NCI-H2196 (cell line): ENCODE results near the gene ZFP91.
"Not testable (repeated sequence)": the region's sequence is repeated elsewhere in the genome, so short reads cannot be mapped to it uniquely, and the experiment has no call there.

Experiments used
- DNase-seq: peaks from one replicate; lab custom pipeline; 2025; ENCODE audit not compliant: unreplicated experiment; lab: John Stamatoyannopoulos, UW

Gene ZFP91

GRCh38 chr11:58578635-58579191 is at the start of gene ZFP91:
Gene ZFP91 (plus strand): TSS chr11:58579063. CDS start chr11:58579282, 219 bp downstream.
- DNase-seq = peak; percentile 97

GRCh38 chr11:58530236-58530635 is 48.6 kb upstream of the ZFP91 start:
- no peak for DNase-seq

- DNase-seq = no peak
These were observed 47.0 kb upstream of the ZFP91 start for GRCh38 chr11:58531865-58532341.

- DNase-seq = no peak
These were observed 32.0 kb upstream of the ZFP91 start for GRCh38 chr11:58546841-58547240.

GRCh38 chr11:58549644-58550043 is 29.2 kb upstream of the ZFP91 start:
- DNase-seq = no peak

GRCh38 chr11:58560842-58561241 is 18.0 kb upstream of the ZFP91 start:
- no peak for DNase-seq

GRCh38 chr11:58561394-58562098 is 17.3 kb upstream of the ZFP91 start:
- no peak for DNase-seq

GRCh38 chr11:58562375-58562800 is 16.5 kb upstream of the ZFP91 start:
- no peak for DNase-seq

- DNase-seq = no peak
These were observed 14.6 kb upstream of the ZFP91 start for GRCh38 chr11:58564231-58564630.

GRCh38 chr11:58567889-58568512 is 10.9 kb upstream of the ZFP91 start:
- DNase-seq = peak; percentile 54

GRCh38 chr11:58572906-58573305 is 6.0 kb upstream of the ZFP91 start:
- not testable (repeated sequence) for DNase-seq

- peak; percentile 34 for DNase-seq
These were observed 5.3 kb upstream of the ZFP91 start for GRCh38 chr11:58573451-58574104.

- no peak for DNase-seq
These were observed 4.0 kb upstream of the ZFP91 start for GRCh38 chr11:58574881-58575280.

GRCh38 chr11:58575377-58576020 is 3.4 kb upstream of the ZFP91 start, which contains the start of gene LPXN:
Gene LPXN (minus strand): TSS chr11:58575856. CDS start chr11:58575772, 84 bp downstream.
- DNase-seq = no peak

GRCh38 chr11:58576887-58577471 is 1.9 kb upstream of the ZFP91 start:
- peak; percentile 28 for DNase-seq

- peak; percentile 72 for DNase-seq
These were observed 1.2 kb upstream of the ZFP91 start for GRCh38 chr11:58577555-58578135.

GRCh38 chr11:58578136-58578634 is 678 bp upstream of the ZFP91 start:
- peak; percentile 97 for DNase-seq

- peak; percentile 86 for DNase-seq
These were observed 598 bp downstream of the ZFP91 start for GRCh38 chr11:58579192-58580129.

- DNase-seq = no peak
These were observed 1.4 kb downstream of the ZFP91 start for GRCh38 chr11:58580311-58580710.
